Right ventricle myocardium superior (tissue), 1 donor: Measurements from ENCODE around the gene FGF21. TPM values are rescaled to one million over a fixed set of nuclear protein-coding genes. Genes with fewer than 3 reads are reported as not detected.
A peak's percentile ranks its signal among the peaks of the same experiment; 100 is the strongest.

Experiments
- ATAC-seq: fragments of 200-7000 bp; cut with Tn5 transposase; one replicate; pipeline ENCODE4 v1.9.1; 2020; ENCODE audit warnings: mild to moderate bottlenecking; ENCODE audit not compliant: poor library complexity
- DNase-seq: peaks from one replicate; pipeline ENCODE4 v3.0.0-alpha.2; 2020
- intact Hi-C: fragments of 100-400 bp; cut with DNase I; formaldehyde crosslinking; loops from one replicate; pipeline ENCODE4 v1.11.2; 2022
- total RNA-seq: library from RNA; stranded (reverse); fragmentation: NEBNext Ultra II Directional; extraction: Animal tissue kit (Norgen Biotek cat#: 25700); gene quantifications from one replicate; pipeline ENCODE4 v1.2.1, GENCODE V29; 2021
- donor health status: DM: no; HTN: yes; CAD: no; lungs with severe emphysema.

The FGF21 gene
- total RNA-seq, 1 donor from 2014 or later = not detected

- peak; percentile 9 for ATAC-seq
- DNase-seq = no peak
Observed at GRCh38 chr19:48724796-48725753, 30.2 kb upstream of the FGF21 start.

GRCh38 chr19:48726556-48726955 is 28.8 kb upstream of the FGF21 start:
- intact Hi-C loops = no loop called here
- DNase-seq (no peak), ATAC-seq (no peak)

More at GRCh38 chr19:48724796-48725753, 30.2 kb upstream of the FGF21 start:
- intact Hi-C loops = no loop called here

- ATAC-seq (peak; percentile 13), DNase-seq (no peak)
- intact Hi-C loops = no loop called here
Observed at GRCh38 chr19:48728911-48729664, 26.2 kb upstream of the FGF21 start.

DNA sequence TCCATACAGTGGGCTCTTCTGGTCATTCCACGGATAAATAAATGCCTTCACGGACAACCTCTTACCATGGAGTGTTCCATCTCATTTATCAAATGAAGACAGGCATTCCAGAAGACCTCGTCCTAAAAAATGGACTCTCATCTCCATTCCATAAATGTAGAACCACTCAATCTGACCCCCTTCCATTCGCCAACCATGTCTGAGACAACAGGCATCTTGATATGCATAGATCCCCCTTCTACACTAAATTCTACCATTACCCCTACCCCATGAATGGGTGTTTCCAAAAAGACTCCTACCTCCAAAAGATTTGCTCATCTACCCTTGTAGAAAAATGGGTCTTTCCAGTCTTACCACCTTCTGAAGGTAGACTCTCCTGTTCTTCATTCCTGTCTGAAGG is 23.9 kb upstream of the FGF21 start:
- intact Hi-C loops = loop anchor here (10.0 kb wide), 1 partner anchor 87 kb away; the partner anchor contains the start of gene CA11
- ATAC-seq (no peak), DNase-seq (no peak)

- ATAC-seq (no peak), DNase-seq (no peak)
- intact Hi-C loops = loop anchor here (5.0 to 10.0 kb wide), 2 partner anchors 57 to 90 kb away; partner anchors contain the start of gene CA11
Observed at GRCh38 chr19:48734625-48735024, 20.7 kb upstream of the FGF21 start.

DNA sequence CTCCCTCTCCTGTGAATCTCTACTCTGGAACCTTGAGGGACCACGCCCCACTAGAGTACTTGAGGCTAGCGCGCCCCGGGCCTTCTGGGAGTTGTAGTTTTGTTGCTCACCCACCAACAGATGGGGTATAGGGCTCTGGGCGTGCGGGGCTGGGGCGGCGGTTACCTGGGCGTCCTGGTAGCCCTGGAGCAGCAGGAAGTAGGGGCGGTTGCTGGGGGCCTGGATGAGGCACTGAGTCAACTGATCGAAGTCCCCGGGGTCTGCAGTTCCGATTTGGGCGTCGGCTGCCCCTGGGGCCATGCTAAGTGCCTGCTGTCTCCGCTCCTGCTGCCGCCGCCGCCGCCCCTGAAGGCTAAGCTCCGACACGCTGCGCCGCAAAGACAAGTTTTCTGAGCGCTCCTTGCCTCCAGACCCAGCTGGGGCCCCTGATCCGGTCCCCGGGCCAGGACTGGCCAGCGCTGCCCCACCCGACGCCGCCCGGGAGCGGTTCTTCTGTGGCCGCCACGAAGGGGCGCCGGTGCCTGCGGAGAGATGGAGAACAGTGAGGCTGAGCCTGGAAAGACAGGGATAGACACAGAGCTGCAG is 20.2 kb upstream of the FGF21 start:
- intact Hi-C loops = loop anchor here (5.0 to 10.0 kb wide), 2 partner anchors 58 to 90 kb away; partner anchors contain the start of gene CA11
- no peak for DNase-seq
- no peak for ATAC-seq

GRCh38 chr19:48737360-48737998 is 17.8 kb upstream of the FGF21 start:
- intact Hi-C loops = loop anchor here (5.0 to 10.0 kb wide), 2 partner anchors 60 to 93 kb away; partner anchors contain the start of gene CA11
- ATAC-seq = no peak

GRCh38 chr19:48738557-48739403 is 16.5 kb upstream of the FGF21 start:
- intact Hi-C loops = loop anchor here (5.0 to 10.0 kb wide), 2 partner anchors 61 to 94 kb away; partner anchors contain the start of gene CA11
- peak; percentile 94 for DNase-seq
- ATAC-seq = peak; percentile 91

More at GRCh38 chr19:48737360-48737998, 17.8 kb upstream of the FGF21 start:
- no peak for DNase-seq

DNA sequence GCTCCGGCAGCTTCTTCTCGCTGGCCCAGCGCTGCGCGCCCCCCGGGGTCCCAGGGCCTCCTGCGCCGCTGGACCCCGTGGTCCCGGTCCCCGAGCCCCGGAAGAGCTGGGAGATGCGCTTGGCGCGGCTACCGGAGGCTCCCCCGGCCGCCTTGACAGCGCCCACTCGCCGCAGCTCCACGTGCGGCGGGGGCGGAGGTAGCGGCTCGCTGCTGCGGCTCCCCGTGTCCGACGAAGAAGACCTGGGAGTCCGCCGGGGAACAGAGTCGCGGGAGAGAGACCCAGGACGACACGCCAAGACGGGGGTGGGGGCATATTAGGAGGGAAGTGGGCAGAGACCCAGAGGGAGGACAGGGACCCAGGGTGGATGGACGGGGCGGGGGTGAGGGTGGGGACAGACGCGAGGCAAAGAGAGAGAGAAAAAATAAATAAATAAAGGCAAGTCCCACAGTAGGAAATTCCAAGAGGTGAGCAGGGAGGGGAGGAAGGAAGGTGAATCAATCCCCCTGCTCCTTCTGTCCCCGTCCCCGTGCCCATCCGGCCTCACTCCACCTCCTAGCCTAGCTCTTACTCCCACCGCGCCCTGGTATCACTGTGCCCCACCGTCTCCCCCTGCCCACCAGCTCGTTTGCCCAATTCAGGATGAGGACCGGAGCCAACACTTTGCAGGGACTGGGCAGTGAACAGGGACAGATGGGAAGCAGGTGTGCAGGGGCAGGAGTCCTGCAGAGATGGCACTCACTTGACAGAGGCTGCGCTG is 15.7 kb upstream of the FGF21 start:
- no peak for DNase-seq
- intact Hi-C loops = loop anchor here (5.0 to 10.0 kb wide), 2 partner anchors 62 to 95 kb away; partner anchors contain the start of gene CA11
- ATAC-seq = no peak

DNA sequence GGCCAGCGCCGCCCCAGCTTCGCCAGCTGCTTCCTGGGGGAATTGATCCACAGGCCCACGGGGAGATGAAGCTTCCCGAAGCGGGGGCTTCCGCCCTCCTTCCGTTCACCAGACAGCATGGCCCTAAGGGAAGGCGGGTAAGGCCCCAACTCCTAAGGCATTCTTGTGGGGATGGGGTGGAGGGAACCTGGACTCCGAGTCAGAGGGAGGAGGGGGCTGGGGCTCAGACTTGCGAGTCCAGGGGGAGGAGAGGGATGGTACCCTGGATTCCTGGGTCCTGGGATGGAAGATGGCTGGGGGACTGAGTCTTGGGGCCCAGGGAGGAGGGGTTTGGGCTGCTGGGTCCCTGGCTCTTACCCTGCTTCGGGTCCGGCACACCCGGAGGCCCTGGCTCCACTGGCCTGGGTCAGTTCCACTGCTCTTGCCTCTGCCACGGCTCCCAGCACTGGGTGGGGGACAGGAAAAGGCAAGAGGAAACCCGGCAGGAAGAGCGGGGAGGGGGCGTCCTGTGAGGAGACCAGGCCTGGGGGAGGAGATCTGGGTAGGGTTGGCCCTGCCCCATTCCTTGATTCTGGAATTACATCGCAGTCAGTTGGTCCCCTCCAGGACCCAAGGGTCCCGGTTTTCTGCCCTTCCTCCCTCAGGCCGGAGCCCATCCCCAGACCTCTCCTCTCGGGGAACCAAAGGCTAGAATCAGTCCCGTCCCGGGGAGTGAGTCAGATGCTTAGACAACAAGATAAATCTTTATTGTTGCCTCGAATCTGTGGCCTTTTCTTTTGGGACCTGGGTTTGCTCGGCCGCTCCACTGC is 15.0 kb upstream of the FGF21 start, which contains the start of gene RASIP1:
RASIP1 (minus strand) TSS at position 447 of the 809 bp plus-strand sequence; CDS start at position 119, 328 bp downstream.
- intact Hi-C loops = no loop called here
- ATAC-seq (peak; percentile 4), DNase-seq (peak; percentile 73)

GRCh38 chr19:48741129-48741999 is 14.0 kb upstream of the FGF21 start:
- ATAC-seq (peak; percentile 16), DNase-seq (peak; percentile 64)
- intact Hi-C loops = no loop called here

GRCh38 chr19:48742096-48742495 is 13.2 kb upstream of the FGF21 start:
- no peak for DNase-seq
- ATAC-seq = no peak
- intact Hi-C loops = no loop called here

GRCh38 chr19:48745208-48745995 is 9.9 kb upstream of the FGF21 start:
- intact Hi-C loops = no loop called here
- peak; percentile 60 for DNase-seq
- ATAC-seq = peak; percentile 61

DNA sequence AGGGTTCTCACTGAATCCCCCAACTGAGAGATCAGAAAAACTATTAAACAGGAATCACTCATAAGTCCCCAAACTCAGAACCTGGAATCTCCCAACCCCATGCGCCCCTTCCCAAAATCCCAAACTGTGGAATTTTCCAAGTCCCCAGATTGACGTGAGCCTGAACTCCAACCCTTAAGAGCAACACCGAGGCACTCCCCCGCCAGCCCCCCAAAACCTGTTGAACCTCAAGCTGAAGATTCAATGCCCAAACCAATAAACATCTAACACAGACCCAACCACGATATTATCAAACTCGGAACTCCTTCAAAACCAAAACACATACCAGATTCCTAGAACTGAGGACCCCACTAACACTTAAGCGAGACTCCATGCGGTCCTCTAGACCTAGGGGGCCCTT is 9.2 kb upstream of the FGF21 start:
- DNase-seq = peak; percentile 9
- intact Hi-C loops = no loop called here
- ATAC-seq = no peak
